K562 (cell line): Measurements from ENCODE around the gene ANO9. TPM values are rescaled to one million over a fixed set of nuclear protein-coding genes. Genes with fewer than 3 reads are reported as not detected.

Experiments used
- ATAC-seq: fragments of 200-7000 bp; cut with Tn5 transposase; 3 replicates; pipeline ENCODE4 v1.9.1; 2020; ENCODE audit warnings: moderate library complexity
- BruUV-seq: library from RNA; stranded (reverse); fragments of 400-500 nt; replicated peaks from 2 replicates; lab custom pipeline; 2021; lab: Mats Ljungman, UMichigan
- CTCF ChIA-PET: fragments of 300-600 bp; formaldehyde crosslinking; extraction: SDS; loops from one replicate; lab custom pipeline; 2021; ENCODE audit warnings: low intra/inter-chr PET ratio; lab: Yijun Ruan, JAX
- POLR2A ChIA-PET: fragments of 300-600, 350-650 bp; sonication (Branson Sonifier 250); formaldehyde crosslinking; extraction: SDS; loops from one replicate; lab custom pipeline; 2021; ENCODE audit warnings: antibody characterized with exemption, inconsistent platforms; lab: Yijun Ruan, JAX
- DNase-seq, 4 experiments: peaks; one replicate each; pipeline versions ENCODE4 v3.0.0 to v3.0.0-alpha.2; 2011 to 2018; ENCODE audit warnings: low spot score in 3 of 4, mixed read lengths in 3 of 4; ENCODE audit errors: extremely low read depth in 1 of 4
- FAIRE-seq: peaks from 2 replicates; lab custom pipeline; 2011; peaks lifted over from hg19 to GRCh38; lab: Jason Lieb, UNC
- H2AFZ ChIP-seq: 2 replicates; pipeline ENCODE4 v1.6.0; 2011; ENCODE audit warnings: low read depth, low read length, control low read depth, inconsistent platforms
- H3K27ac ChIP-seq: fragments of 200-600 bp; 3 replicates; pipeline ENCODE4 v1.8.0; 2011; ENCODE audit warnings: low read depth, mild to moderate bottlenecking, control low read depth, inconsistent platforms, low read length, moderate library complexity, mixed read lengths; ENCODE audit errors: extremely low read depth
- H3K27me3 ChIP-seq, 2 experiments: fragments of 300-600 bp in 1 of 2; 2 replicates in 1 of 2; 3 replicates in 1 of 2; pipeline versions ENCODE4 v1.6.0 to v1.8.0; 2011; ENCODE audit warnings: inconsistent platforms in 2 of 2, low read length in 2 of 2, mild to moderate bottlenecking in 1 of 2, mixed read lengths in 1 of 2, moderate library complexity in 1 of 2; ENCODE audit not compliant: control insufficient read depth in 2 of 2, insufficient read depth in 2 of 2
- H3K36me3 ChIP-seq: fragments of 300-600 bp; 3 replicates; pipeline ENCODE4 v1.8.0; 2011; ENCODE audit warnings: mild to moderate bottlenecking, low read length, inconsistent platforms; ENCODE audit not compliant: control insufficient read depth, insufficient read depth
- H3K4me1 ChIP-seq, 2 experiments: fragments of 200-600 bp in 1 of 2; replicated peaks in 1 of 2; 2 replicates in 1 of 2; 3 replicates in 1 of 2; pipeline versions ENCODE4 v1.5.1 to v1.8.0; 2011; ENCODE audit warnings: inconsistent platforms in 2 of 2, low read length in 2 of 2, mild to moderate bottlenecking in 1 of 2, mixed read lengths in 1 of 2, moderate library complexity in 1 of 2; ENCODE audit not compliant: control insufficient read depth in 2 of 2, insufficient read depth in 2 of 2
- H3K4me2 ChIP-seq: 2 replicates; pipeline ENCODE4 v1.6.1; 2011; ENCODE audit warnings: low read length, control low read depth, inconsistent platforms, mixed read lengths; ENCODE audit not compliant: insufficient read depth
- H3K4me3 ChIP-seq: fragments of 200-600 bp; sonication (generic), shearing (Covaris generic); 2 replicates; pipeline ENCODE4 v1.5.1; 2016; ENCODE audit warnings: control low read depth, inconsistent platforms
- H3K79me2 ChIP-seq: fragments of 200-600 bp; 3 replicates; pipeline ENCODE4 v1.8.0; 2011; ENCODE audit warnings: low read length, inconsistent platforms; ENCODE audit not compliant: control insufficient read depth, insufficient read depth
- H3K9ac ChIP-seq, 2 experiments: 2 replicates each; pipeline versions ENCODE4 v1.6.0 to v1.6.1; 2011; ENCODE audit warnings: low read depth in 2 of 2, low read length in 2 of 2, control low read depth in 1 of 2, inconsistent platforms in 1 of 2, mild to moderate bottlenecking in 1 of 2, mixed read lengths in 1 of 2; ENCODE audit not compliant: insufficient read depth in 1 of 2
- H3K9me1 ChIP-seq: one replicate; pipeline ENCODE4 v1.6.0; 2011; ENCODE audit warnings: inconsistent platforms, mild to moderate bottlenecking, low read length, moderate library complexity; ENCODE audit not compliant: control insufficient read depth, insufficient read depth
- H3K9me3 ChIP-seq: replicated peaks from 2 replicates; pipeline ENCODE4 v1.5.1; 2011; ENCODE audit warnings: low read depth, low read length, inconsistent platforms; ENCODE audit not compliant: control insufficient read depth, insufficient read depth
- H4K20me1 ChIP-seq: replicated peaks from 2 replicates; pipeline ENCODE4 v1.6.1; 2011; ENCODE audit warnings: low read length, inconsistent platforms, mixed read lengths; ENCODE audit not compliant: control insufficient read depth, insufficient read depth
- CHCHD3 ChIP-seq: fragments of 250-450 bp; sonication (Bioruptor Pico); IDR thresholded peaks from 2 replicates; pipeline ENCODE4 v2.1.2; 2022; ENCODE audit warnings: mild to moderate bottlenecking
- EP300 ChIP-seq: IDR thresholded peaks from 2 replicates; pipeline ENCODE4 v1.6.1; 2012; ENCODE audit warnings: low read length, improper control_type of control experiment
- GATAD2B ChIP-seq: fragments of 450-650 bp; IDR thresholded peaks from 2 replicates; pipeline ENCODE4 v1.6.1; 2017; ENCODE audit warnings: mild to moderate bottlenecking, borderline replicate concordance
- IFI16 ChIP-seq: fragments of 250-450 bp; sonication (Bioruptor Pico); IDR thresholded peaks from 2 replicates; pipeline ENCODE4 v2.1.2; 2022; ENCODE audit warnings: mild to moderate bottlenecking, inconsistent platforms
- IRF9 ChIP-seq: fragments of 450-650 bp; IDR thresholded peaks from 2 replicates; pipeline ENCODE4 v1.6.1; 2016; ENCODE audit warnings: missing biosample characterization, missing genetic modification characterization
- PCBP1 ChIP-seq: fragments of 200-400 bp; formaldehyde crosslinking; IDR thresholded peaks from 2 replicates; pipeline ENCODE4 v1.6.1; 2018; ENCODE audit warnings: mild to moderate bottlenecking, low read depth, low read length; ENCODE audit not compliant: poor library complexity, severe bottlenecking
- POU5F1 ChIP-seq: fragments of 150-350 bp; IDR thresholded peaks from 2 replicates; pipeline ENCODE4 v1.6.1; 2014; ENCODE audit warnings: borderline replicate concordance, low read length, low read depth, mild to moderate bottlenecking; ENCODE audit not compliant: partially characterized antibody
- TRIM25 ChIP-seq: fragments of 450-650 bp; IDR thresholded peaks from 2 replicates; pipeline ENCODE4 v1.7.0; 2016; ENCODE audit warnings: borderline replicate concordance
- ZNF12 ChIP-seq: sonication (generic); formaldehyde crosslinking; IDR thresholded peaks from 2 replicates; pipeline ENCODE4 v1.4.0; 2020; ENCODE audit warnings: mild to moderate bottlenecking, missing genetic modification reagents
- WGBS: fragments of 100-300 bp; shearing (Covaris generic); methylation state at CpG from one replicate; pipeline ENCODE4 v1.1.6; 2016; ENCODE audit warnings: low coverage, mixed read lengths; ENCODE audit not compliant: insufficient coverage; ENCODE audit errors: missing lambda C conversion rate; 5-methylcytosine and 5-hydroxymethylcytosine counted together
- in situ Hi-C: fragments of 300-500 bp; cut with MboI; formaldehyde crosslinking; loops from 4 replicates; pipeline ENCODE4 v1.15.0; 2018; ENCODE audit warnings: inconsistent platforms, mixed read lengths
- intact Hi-C: fragments of 100-400 bp; cut with micrococcal nuclease; formaldehyde crosslinking; loops from 2 replicates; pipeline ENCODE4 v1.14.2; 2022
- polyA plus RNA-seq, 8 experiments: library from polyadenylated mRNA; depleted of rRNA in 4 of 8; stranded (reverse) in 5 of 8; unstranded in 3 of 8; fragments of >200 nt; fragmentation: Nextera tagmentation in 2 of 8; fragmentation: Illumina TruSeq in 1 of 8; extraction: Ambion mirVana in 2 of 8; extraction: Trizol in 1 of 8; gene quantifications; 2 replicates each; pipeline versions ENCODE4 v1.2.1 to v1.2.3, GENCODE V29; 2011 to 2014; ENCODE audit warnings: inconsistent platforms in 1 of 8, missing spikeins in 1 of 8
- total RNA-seq, 7 experiments: library from RNA; depleted of rRNA in 6 of 7; stranded (reverse); fragments of >200 nt in 6 of 7; fragmentation: Illumina TruSeq in 2 of 7; extraction: Trizol in 2 of 7; gene quantifications; 2 replicates each; pipeline versions ENCODE4 v1.2.1 to v1.2.3, GENCODE V29; 2011 to 2021; ENCODE audit warnings: low replicate concordance in 1 of 7

ANO9 gene
- total and polyA plus RNA-seq, 9 of the 15 experiments (the other 6 are each of a cell fraction or from before 2014, with no cell fraction given), result 0.20 to 14.5 (median 4.5) TPM

- Histone ChIP-seq H3K9me1 (no peaks in the 10 kb centered on the region), H3K9me3 (no peaks in the 10 kb centered on the region), H3K27ac (no peak overlapping the region), H3K79me2 (peaks cover 45% of the 10 kb centered on the region), H3K4me2 (no peak overlapping the region), H4K20me1 (no peaks in the 10 kb centered on the region), H3K9ac (peak overlapping the region in 1 of 2 experiments; percentile 41; a peak in 1 of 4 replicates), H3K27me3 (no peaks in the 10 kb centered on the region), H3K4me3 (no peak overlapping the region), H2AFZ (no peak overlapping the region), H3K4me1 (peaks cover 0 to 41% of the 10 kb centered on the region in 2 experiments; a peak in 1 of 5 replicates), H3K36me3 (peaks cover 26% of the 10 kb centered on the region)
- TF ChIP-seq TRIM25 (no peak), IRF9 (tag) (no peak), EP300 (no peak), POU5F1 (no peak), PCBP1 (no peak), CHCHD3 (CRISPR knock-in tag) (no peak), GATAD2B (no peak), ZNF12 (CRISPR knock-in tag) (no peak), IFI16 (no peak)
- ChIA-PET CTCF (no interaction called here), POLR2A (interaction anchor here (0.6 to 1.1 kb wide), 3 partner anchors 15 to 58 kb away, joined by 3 to 4 read pairs (median 4); no protein-coding TSS in a partner anchor)
- no peak for ATAC-seq
- WGBS, result 98% methylated on average over 9 of the region's 9 CpGs
- intact Hi-C loops (no loop called here), in situ Hi-C loops (no loop called here)
- DNase-seq, result no peak
- no peak for FAIRE-seq
- no TSS peak for BruUV-seq
Measured at GRCh38 chr11:475941-476340, 34.1 kb upstream of the ANO9 start.
